GM12878 (cell line): ENCODE results near the gene DPH7.

ENCODE experiments used
- POLR2A ChIP-seq: IDR thresholded peaks from 2 replicates; pipeline ENCODE4 v1.6.1; 2011; ENCODE audit warnings: low read depth, mild to moderate bottlenecking, low read length
- POLR2AphosphoS5 ChIP-seq: IDR thresholded peaks from 2 replicates; pipeline ENCODE4 v1.6.1; 2011; ENCODE audit warnings: mild to moderate bottlenecking, low read length, inconsistent platforms
- RFX5 ChIP-seq: IDR thresholded peaks from 2 replicates; pipeline ENCODE4 v1.6.1; 2011; ENCODE audit warnings: low read depth, low read length, improper control_type of control experiment
- SKIL ChIP-seq: fragments of 450-650 bp; IDR thresholded peaks from 2 replicates; pipeline ENCODE4 v1.6.1; 2017; ENCODE audit warnings: mild to moderate bottlenecking, low read depth, inconsistent platforms; ENCODE audit not compliant: poor library complexity, severe bottlenecking
- SMC3 ChIP-seq: IDR thresholded peaks from 2 replicates; pipeline ENCODE4 v1.6.1; 2011; ENCODE audit warnings: low read length, improper control_type of control experiment, borderline replicate concordance
- STAT1 ChIP-seq: fragments of 450-650 bp; conservative IDR thresholded peaks from 2 replicates; pipeline ENCODE4 v1.6.1; 2014; ENCODE audit warnings: antibody characterized with exemption, mild to moderate bottlenecking
- TF ChIP-seq, protein P1 (sequence below), 3 experiments: IDR thresholded peaks in 2 of 3; conservative IDR thresholded peaks in 1 of 3; 2 replicates each; pipeline ENCODE4 v1.5.1; 2011; ENCODE audit warnings: low read depth in 3 of 3, low read length in 3 of 3, mild to moderate bottlenecking in 3 of 3, control low read depth in 2 of 3, moderate library complexity in 2 of 3, inconsistent platforms in 1 of 3, mixed read lengths in 1 of 3; ENCODE audit not compliant: control insufficient read depth in 2 of 3, insufficient read depth in 1 of 3; ENCODE audit errors: extremely low read depth in 1 of 3

DNA sequence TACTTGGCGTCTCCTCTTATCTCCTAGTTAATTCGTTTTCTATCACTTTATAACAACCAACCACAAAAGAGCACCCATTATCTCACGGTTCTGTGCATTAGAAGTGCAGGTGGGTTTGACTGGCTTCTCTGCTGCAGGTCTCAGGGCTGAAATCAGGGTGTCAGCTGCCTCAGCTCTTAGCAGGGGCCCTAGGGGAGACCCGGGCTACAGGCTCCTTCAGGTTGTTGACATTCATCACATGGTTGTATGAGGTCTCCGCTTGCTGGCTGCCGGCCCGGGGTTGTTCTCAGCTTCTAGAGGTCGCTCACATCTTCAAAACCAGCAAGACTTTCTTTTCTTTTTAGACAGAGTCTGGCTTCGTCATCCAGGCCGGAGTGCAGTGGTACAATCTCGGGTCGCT is 14.5 kb upstream of the DPH7 start:
- no peak for TF ChIP-seq POLR2A
- TF ChIP-seq SMC3, result no peak
- no peak for TF ChIP-seq POLR2AphosphoS5
- TF ChIP-seq, protein P1, sequence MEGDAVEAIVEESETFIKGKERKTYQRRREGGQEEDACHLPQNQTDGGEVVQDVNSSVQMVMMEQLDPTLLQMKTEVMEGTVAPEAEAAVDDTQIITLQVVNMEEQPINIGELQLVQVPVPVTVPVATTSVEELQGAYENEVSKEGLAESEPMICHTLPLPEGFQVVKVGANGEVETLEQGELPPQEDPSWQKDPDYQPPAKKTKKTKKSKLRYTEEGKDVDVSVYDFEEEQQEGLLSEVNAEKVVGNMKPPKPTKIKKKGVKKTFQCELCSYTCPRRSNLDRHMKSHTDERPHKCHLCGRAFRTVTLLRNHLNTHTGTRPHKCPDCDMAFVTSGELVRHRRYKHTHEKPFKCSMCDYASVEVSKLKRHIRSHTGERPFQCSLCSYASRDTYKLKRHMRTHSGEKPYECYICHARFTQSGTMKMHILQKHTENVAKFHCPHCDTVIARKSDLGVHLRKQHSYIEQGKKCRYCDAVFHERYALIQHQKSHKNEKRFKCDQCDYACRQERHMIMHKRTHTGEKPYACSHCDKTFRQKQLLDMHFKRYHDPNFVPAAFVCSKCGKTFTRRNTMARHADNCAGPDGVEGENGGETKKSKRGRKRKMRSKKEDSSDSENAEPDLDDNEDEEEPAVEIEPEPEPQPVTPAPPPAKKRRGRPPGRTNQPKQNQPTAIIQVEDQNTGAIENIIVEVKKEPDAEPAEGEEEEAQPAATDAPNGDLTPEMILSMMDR (IDR thresholded peaks at IDR 0.05 in 2 of 3, conservative IDR thresholded peaks at IDR 0.05 in 1 of 3; ENCODE audit: control insufficient read depth in 2 of 3, extremely low read depth in 1 of 3, insufficient read depth in 1 of 3, low read depth in 3 of 3, low read length in 3 of 3), result no peak
- no peak for TF ChIP-seq RFX5
- no peak for TF ChIP-seq SKIL
- TF ChIP-seq STAT1, result no peak
